ENCODE data around the gene MTHFD2. TPM values are rescaled to one million over a fixed set of nuclear protein-coding genes. Genes with fewer than 3 reads are reported as not detected.

Gene MTHFD2
- total RNA-seq, 1 donor from 2014 or later = 31.7 TPM

GRCh38 chr2:74216642-74217041 is 18.2 kb downstream of the MTHFD2 start:
- intact Hi-C loops (cut with DNase I) = no loop called here

GRCh38 chr2:74219846-74220486 is 21.6 kb downstream of the MTHFD2 start:
- Histone ChIP-seq H3K27me3 (no peaks in the 10 kb centered on the region), H3K36me3 (peaks cover 21 to 45% of the 10 kb centered on the region in 2 donors), H3K4me1 (peaks cover 0 to 4% of the 10 kb centered on the region in 2 donors), H3K27ac (no peak overlapping the region), H3K9me3 (no peaks in the 10 kb centered on the region), H3K4me3 (no peak overlapping the region)
- intact Hi-C loops (cut with DNase I) = no loop called here
- DNase-seq (ENCODE audit: low spot score in 2 of 2) = no peak
- no peak for TF ChIP-seq CTCF (IDR thresholded peaks at IDR 0.05)

More at GRCh38 chr2:74216642-74217041, 18.2 kb downstream of the MTHFD2 start:
- Histone ChIP-seq H3K36me3 (peaks cover 46 to 75% of the 10 kb centered on the region in 2 donors), H3K27me3 (no peaks in the 10 kb centered on the region), H3K4me1 (no peaks in the 10 kb centered on the region), H3K9me3 (no peaks in the 10 kb centered on the region), H3K4me3 (no peak overlapping the region), H3K27ac (no peak overlapping the region)
- TF ChIP-seq CTCF (IDR thresholded peaks at IDR 0.05) = no peak
- DNase-seq (ENCODE audit: low spot score in 2 of 2) = no peak

GRCh38 chr2:74221091-74221490 is 22.7 kb downstream of the MTHFD2 start:
- no peak overlapping the region for H3K4me3 ChIP-seq
- DNase-seq (ENCODE audit: low spot score in 2 of 2) = no peak
- no peak for TF ChIP-seq CTCF (IDR thresholded peaks at IDR 0.05)

GRCh38 chr2:74221604-74222299 is 23.3 kb downstream of the MTHFD2 start:
- intact Hi-C loops (cut with DNase I) = no loop called here
- TF ChIP-seq CTCF (IDR thresholded peaks at IDR 0.05) = no peak
- no peak overlapping the region for H3K27ac ChIP-seq
- no peak overlapping the region for H3K4me3 ChIP-seq
- H3K9me3 ChIP-seq = no peaks in the 10 kb centered on the region
- no peak for DNase-seq (ENCODE audit: low spot score in 2 of 2)
- peaks cover 9 to 19% of the 10 kb centered on the region in 2 donors for H3K4me1 ChIP-seq
- H3K27me3 ChIP-seq = no peaks in the 10 kb centered on the region
- H3K36me3 ChIP-seq = peaks cover 11 to 27% of the 10 kb centered on the region in 2 donors

More at GRCh38 chr2:74221091-74221490, 22.7 kb downstream of the MTHFD2 start:
- Histone ChIP-seq H3K36me3 (peaks cover 16 to 34% of the 10 kb centered on the region in 2 donors), H3K9me3 (no peaks in the 10 kb centered on the region), H3K4me1 (peaks cover 7 to 15% of the 10 kb centered on the region in 2 donors), H3K27ac (no peak overlapping the region), H3K27me3 (no peaks in the 10 kb centered on the region)
- intact Hi-C loops (cut with DNase I) = no loop called here

GRCh38 chr2:74222300-74222650 is 23.9 kb downstream of the MTHFD2 start:
- no peak for TF ChIP-seq CTCF (IDR thresholded peaks at IDR 0.05)
- intact Hi-C loops (cut with DNase I) = no loop called here
- peaks cover 9 to 24% of the 10 kb centered on the region in 2 donors for H3K4me1 ChIP-seq
- H3K27ac ChIP-seq = no peak overlapping the region
- no peak overlapping the region for H3K4me3 ChIP-seq
- H3K27me3 ChIP-seq = no peaks in the 10 kb centered on the region
- H3K9me3 ChIP-seq = no peaks in the 10 kb centered on the region
- peaks cover 11 to 23% of the 10 kb centered on the region in 2 donors for H3K36me3 ChIP-seq
- DNase-seq (ENCODE audit: low spot score in 2 of 2) = no peak

Measured in ascending aorta (tissue), 2 donors.